Panc1 (cell line): Measurements from ENCODE around the gene LRSAM1.

Experiments
- CTCF ChIP-seq: fragments of 450-650 bp; IDR thresholded peaks from 2 replicates; pipeline ENCODE4 v1.5.1; 2017; ENCODE audit warnings: mild to moderate bottlenecking
- POLR2AphosphoS5 ChIP-seq: IDR thresholded peaks from 2 replicates; pipeline ENCODE4 v1.6.1; 2012; ENCODE audit warnings: mild to moderate bottlenecking, low read depth, low read length, moderate library complexity

GRCh38 chr9:127428348-127428747 is 23.0 kb upstream of the LRSAM1 start:
- no peak for TF ChIP-seq CTCF
- TF ChIP-seq POLR2AphosphoS5, result no peak
